Bronchial epithelial cell (primary cell): ENCODE measurements around the gene COL26A1. TPM values are rescaled to one million over a fixed set of nuclear protein-coding genes. Genes with fewer than 3 reads are reported as not detected.

Experiments
- DNase-seq: peaks from one replicate; pipeline ENCODE4 v3.0.0-alpha.2; 2010; ENCODE audit warnings: low read depth
- FAIRE-seq: peaks from 2 replicates; lab custom pipeline; 2011; peaks lifted over from hg19 to GRCh38; lab: Jason Lieb, UNC
- H3K27me3 ChIP-seq: 2 replicates; pipeline ENCODE4 v1.5.1; 2011; ENCODE audit warnings: low read length; ENCODE audit not compliant: control insufficient read depth, insufficient read depth
- H3K36me3 ChIP-seq: 2 replicates; pipeline ENCODE4 v1.5.1; 2011; ENCODE audit warnings: low read length; ENCODE audit not compliant: control insufficient read depth, insufficient read depth
- H3K4me3 ChIP-seq: 2 replicates; pipeline ENCODE4 v1.5.1; 2011; ENCODE audit warnings: mild to moderate bottlenecking, low read depth, low read length, control low read depth
- CTCF ChIP-seq: IDR thresholded peaks from 2 replicates; pipeline ENCODE4 v1.5.1; 2011; ENCODE audit warnings: mild to moderate bottlenecking, moderate library complexity, low read length, control low read depth, inconsistent platforms; ENCODE audit not compliant: insufficient read depth, severe bottlenecking
- total RNA-seq: library from RNA; depleted of rRNA; stranded (reverse); fragments of >200 nt; gene quantifications from 2 replicates; pipeline ENCODE4 v1.2.1, GENCODE V29; 2014

The COL26A1 gene
- total RNA-seq, 1 donor from 2014 or later, result not detected

GRCh38 chr7:101397243-101397642 is 34.6 kb downstream of the COL26A1 start:
- FAIRE-seq, result no peak
- H3K36me3 ChIP-seq, result no peaks in the 10 kb centered on the region
- no peak for DNase-seq
- TF ChIP-seq CTCF, result no peak
- H3K27me3 ChIP-seq, result peaks cover 3% of the 10 kb centered on the region
- H3K4me3 ChIP-seq, result no peak overlapping the region

DNA sequence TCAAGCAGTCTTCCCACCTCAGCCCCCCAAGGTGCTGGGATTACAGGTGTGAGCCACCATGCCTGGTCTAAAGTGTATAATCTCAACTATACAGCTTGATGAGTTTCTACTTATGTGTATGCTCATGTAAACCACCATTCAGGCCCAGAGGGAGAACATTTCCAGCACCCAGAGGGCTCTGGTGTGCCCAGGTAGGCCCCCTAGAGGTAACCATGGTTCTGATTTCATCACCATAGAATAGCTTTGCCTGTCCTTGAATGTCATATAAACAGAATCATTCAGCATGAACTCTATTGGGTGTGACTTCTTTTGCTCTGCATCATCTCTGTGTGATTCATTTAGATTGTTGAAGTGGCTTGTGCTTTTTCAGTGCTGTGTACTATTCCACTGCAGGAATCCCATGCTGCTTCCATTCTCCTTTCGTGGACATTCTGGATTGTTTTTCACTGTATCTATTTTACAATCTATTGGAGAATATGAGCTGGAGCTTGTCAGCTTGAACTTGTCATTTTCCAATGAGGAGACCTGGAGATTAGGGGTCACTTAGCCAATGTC is 35.2 kb downstream of the COL26A1 start:
- peaks cover 3% of the 10 kb centered on the region for H3K27me3 ChIP-seq
- FAIRE-seq, result no peak

GRCh38 chr7:101398396-101399289 is 36.0 kb downstream of the COL26A1 start:
- peaks cover 3% of the 10 kb centered on the region for H3K27me3 ChIP-seq
- no peak for TF ChIP-seq CTCF
- FAIRE-seq (peak; percentile 13), DNase-seq (no peak)
- no peak overlapping the region for H3K4me3 ChIP-seq
- no peaks in the 10 kb centered on the region for H3K36me3 ChIP-seq

More for the DNA sequence above, 35.2 kb downstream of the COL26A1 start:
- no peak for TF ChIP-seq CTCF
- Histone ChIP-seq H3K36me3 (no peaks in the 10 kb centered on the region), H3K4me3 (no peak overlapping the region)
- no peak for DNase-seq

GRCh38 chr7:101399759-101400158 is 37.1 kb downstream of the COL26A1 start:
- no peak for TF ChIP-seq CTCF

DNA sequence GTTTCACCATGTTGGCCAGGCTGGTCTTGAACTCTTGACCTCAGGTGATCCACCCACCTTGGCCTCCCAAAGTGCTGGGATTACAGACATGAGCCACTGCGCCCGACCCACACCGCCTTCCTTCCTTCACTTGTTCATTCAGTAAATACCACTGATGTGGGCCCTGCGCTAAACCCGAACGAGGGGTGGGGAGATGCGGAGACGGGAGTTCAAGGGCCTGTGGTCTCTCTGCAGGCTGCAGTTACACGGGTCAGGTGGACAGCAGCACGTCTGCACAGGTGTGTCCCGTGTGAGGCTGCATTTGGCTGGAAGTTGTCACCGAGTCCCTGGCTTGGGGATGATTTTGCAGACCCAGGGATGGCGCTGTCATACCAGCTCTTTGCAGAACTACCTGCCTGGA is 38.1 kb downstream of the COL26A1 start:
- Histone ChIP-seq H3K27me3 (peaks cover 3% of the 10 kb centered on the region), H3K36me3 (no peaks in the 10 kb centered on the region), H3K4me3 (no peak overlapping the region)
- TF ChIP-seq CTCF, result no peak
- no peak for DNase-seq
- peak; percentile 81 for FAIRE-seq

More at GRCh38 chr7:101399759-101400158, 37.1 kb downstream of the COL26A1 start:
- DNase-seq, result no peak
- FAIRE-seq, result no peak
- H3K4me3 ChIP-seq, result no peak overlapping the region
- H3K36me3 ChIP-seq, result no peaks in the 10 kb centered on the region
- peaks cover 3% of the 10 kb centered on the region for H3K27me3 ChIP-seq
